GM19025 (cell line): ENCODE results near the gene ABHD13.

ENCODE experiments used
- ATAC-seq: cut with Tn5 transposase; IDR thresholded peaks from one replicate; pipeline ENCODE4 v1.9.1; 2021; ENCODE audit warnings: mild to moderate bottlenecking, low read depth, moderate library complexity; ENCODE audit not compliant: unreplicated experiment

The ABHD13 gene

GRCh38 chr13:108281901-108282300, 63.7 kb downstream of the ABHD13 start:
- ATAC-seq = no peak

GRCh38 chr13:108283110-108283509, 64.9 kb downstream of the ABHD13 start:
- ATAC-seq = no peak
